SH-SY5Y (cell line): Measurements from ENCODE around the gene FSHB.

Source experiments
- GATA2 ChIP-seq: IDR thresholded peaks from 2 replicates; pipeline ENCODE4 v1.6.1; 2011; ENCODE audit warnings: mild to moderate bottlenecking, low read depth, low read length
- GATA3 ChIP-seq: IDR thresholded peaks from 2 replicates; pipeline ENCODE4 v1.6.1; 2011; ENCODE audit warnings: low read depth, mild to moderate bottlenecking, low read length, moderate library complexity

- TF ChIP-seq GATA2 = no peak
- TF ChIP-seq GATA3 = no peak
Observed at GRCh38 chr11:30210357-30210756, 20.5 kb upstream of the FSHB start.
